Cardiac muscle cell (in vitro differentiated cells and primary cell): ENCODE measurements around the gene DSCAML1. TPM values are rescaled to one million over a fixed set of nuclear protein-coding genes. Genes with fewer than 3 reads are reported as not detected.

Source experiments
- DNase-seq, 2 donors: peaks; one replicate each; pipeline versions ENCODE4 v3.0.0 to v3.0.0-alpha.2; 2010 to 2017; ENCODE audit warnings: low read depth in 1 of 2, low spot score in 1 of 2
- H3K27ac ChIP-seq: fragments of 200-600 bp; sonication (generic); 2 replicates; pipeline ENCODE4 v1.5.1; 2016
- H3K27me3 ChIP-seq: fragments of 200-600 bp; sonication (generic); 2 replicates; pipeline ENCODE4 v1.6.0; 2016; ENCODE audit warnings: control low read depth
- H3K36me3 ChIP-seq: fragments of 200-600 bp; sonication (generic); 2 replicates; pipeline ENCODE4 v1.5.1; 2016; ENCODE audit warnings: control low read depth
- H3K4me1 ChIP-seq: fragments of 200-600 bp; sonication (generic); 2 replicates; pipeline ENCODE4 v1.8.1; 2017; ENCODE audit warnings: low read depth, mild to moderate bottlenecking, mixed run types
- H3K4me3 ChIP-seq: fragments of 200-600 bp; sonication (generic); 2 replicates; pipeline ENCODE4 v1.5.1; 2016; ENCODE audit warnings: mild to moderate bottlenecking
- H3K9me3 ChIP-seq: fragments of 200-600 bp; sonication (generic); 2 replicates; pipeline ENCODE4 v1.5.1; 2017; ENCODE audit warnings: low read depth, mild to moderate bottlenecking, control low read depth
- polyA plus RNA-seq: library from polyadenylated mRNA; unstranded; fragments of >200 nt; fragmentation: Nextera tagmentation; extraction: Ambion mirVana; gene quantifications from 2 replicates; pipeline ENCODE4 v1.2.1, GENCODE V29; 2016
- total RNA-seq: library from RNA; depleted of rRNA; stranded (reverse); fragments of >200 nt; gene quantifications from 2 replicates; pipeline ENCODE4 v1.2.3, GENCODE V29; 2016
- TF ChIP-seq, protein P1 (sequence below): IDR thresholded peaks from 2 replicates; pipeline ENCODE4 v1.5.1; 2012; ENCODE audit warnings: low read depth, mild to moderate bottlenecking, low read length

Gene DSCAML1
- total and polyA plus RNA-seq, 2 experiments from 2014 or later, result 1.8 TPM; not detected in 1

DNA sequence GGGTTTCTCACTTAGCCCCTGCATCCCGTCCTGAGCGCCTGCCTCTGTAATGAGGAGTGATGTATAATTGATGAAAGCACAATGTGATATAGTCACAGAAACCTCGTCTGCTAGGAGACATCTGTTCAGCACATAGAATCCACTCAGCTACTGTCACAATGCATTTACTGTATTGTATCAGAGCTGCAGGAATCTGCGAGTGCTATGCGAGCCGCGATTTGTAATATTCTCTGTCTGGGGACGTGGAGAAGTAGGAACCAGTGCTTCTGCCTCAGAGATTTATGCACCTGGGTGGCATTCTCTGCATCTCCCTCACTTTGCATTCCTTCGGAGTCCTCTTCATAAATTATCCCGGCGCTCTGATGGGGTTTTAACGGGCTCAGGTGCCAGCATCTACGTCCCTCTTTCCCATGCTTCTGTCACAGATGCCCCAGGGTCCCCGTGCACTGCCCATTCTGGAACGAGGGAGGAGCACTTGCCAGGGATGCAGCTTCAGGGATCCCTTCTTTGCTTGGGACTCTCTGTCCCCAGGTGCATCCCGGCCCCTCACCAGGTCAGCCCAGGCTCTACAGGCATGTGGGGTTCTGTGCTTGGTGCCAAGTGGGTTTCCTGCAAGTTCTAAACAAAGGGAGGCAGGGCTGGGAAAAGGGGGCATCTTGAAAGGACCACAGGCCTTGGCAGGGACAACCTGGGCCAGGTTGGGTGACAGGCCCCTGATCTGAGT, 205.5 kb downstream of the DSCAML1 start:
- no peak overlapping the region for H3K4me3 ChIP-seq
- TF ChIP-seq, protein P1, sequence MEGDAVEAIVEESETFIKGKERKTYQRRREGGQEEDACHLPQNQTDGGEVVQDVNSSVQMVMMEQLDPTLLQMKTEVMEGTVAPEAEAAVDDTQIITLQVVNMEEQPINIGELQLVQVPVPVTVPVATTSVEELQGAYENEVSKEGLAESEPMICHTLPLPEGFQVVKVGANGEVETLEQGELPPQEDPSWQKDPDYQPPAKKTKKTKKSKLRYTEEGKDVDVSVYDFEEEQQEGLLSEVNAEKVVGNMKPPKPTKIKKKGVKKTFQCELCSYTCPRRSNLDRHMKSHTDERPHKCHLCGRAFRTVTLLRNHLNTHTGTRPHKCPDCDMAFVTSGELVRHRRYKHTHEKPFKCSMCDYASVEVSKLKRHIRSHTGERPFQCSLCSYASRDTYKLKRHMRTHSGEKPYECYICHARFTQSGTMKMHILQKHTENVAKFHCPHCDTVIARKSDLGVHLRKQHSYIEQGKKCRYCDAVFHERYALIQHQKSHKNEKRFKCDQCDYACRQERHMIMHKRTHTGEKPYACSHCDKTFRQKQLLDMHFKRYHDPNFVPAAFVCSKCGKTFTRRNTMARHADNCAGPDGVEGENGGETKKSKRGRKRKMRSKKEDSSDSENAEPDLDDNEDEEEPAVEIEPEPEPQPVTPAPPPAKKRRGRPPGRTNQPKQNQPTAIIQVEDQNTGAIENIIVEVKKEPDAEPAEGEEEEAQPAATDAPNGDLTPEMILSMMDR, result no peak
- no peaks in the 10 kb centered on the region for H3K9me3 ChIP-seq
- no peaks in the 10 kb centered on the region for H3K4me1 ChIP-seq
- no peaks in the 10 kb centered on the region for H3K36me3 ChIP-seq
- H3K27ac ChIP-seq, result no peak overlapping the region
- DNase-seq, result no peak
- H3K27me3 ChIP-seq, result peaks cover 39% of the 10 kb centered on the region

DNA sequence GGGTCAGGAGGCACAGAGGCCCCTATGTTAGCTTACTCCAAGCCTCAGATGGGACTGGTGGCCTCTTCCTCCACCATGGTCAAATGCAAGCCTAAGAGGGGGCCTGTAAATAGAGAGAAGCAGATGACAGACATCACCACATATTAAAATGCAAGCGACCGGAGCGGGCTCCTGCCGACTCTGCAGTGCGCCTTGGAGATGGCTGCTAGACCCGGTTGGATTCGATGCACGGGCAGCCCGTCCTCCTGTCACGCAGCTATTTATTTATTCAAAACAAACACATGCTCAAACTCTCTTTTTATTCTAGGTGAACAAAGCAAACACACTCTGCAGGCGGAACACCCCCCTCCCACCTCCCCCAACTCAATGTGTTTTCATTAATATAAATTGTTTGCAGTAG, 208.0 kb downstream of the DSCAML1 start:
- H3K36me3 ChIP-seq, result no peaks in the 10 kb centered on the region
- H3K9me3 ChIP-seq, result no peaks in the 10 kb centered on the region
- no peak for DNase-seq
- H3K27me3 ChIP-seq, result peaks cover 50% of the 10 kb centered on the region
- no peak overlapping the region for H3K4me3 ChIP-seq
- H3K27ac ChIP-seq, result no peak overlapping the region
- H3K4me1 ChIP-seq, result no peaks in the 10 kb centered on the region
- TF ChIP-seq, protein P1, result no peak

DNA sequence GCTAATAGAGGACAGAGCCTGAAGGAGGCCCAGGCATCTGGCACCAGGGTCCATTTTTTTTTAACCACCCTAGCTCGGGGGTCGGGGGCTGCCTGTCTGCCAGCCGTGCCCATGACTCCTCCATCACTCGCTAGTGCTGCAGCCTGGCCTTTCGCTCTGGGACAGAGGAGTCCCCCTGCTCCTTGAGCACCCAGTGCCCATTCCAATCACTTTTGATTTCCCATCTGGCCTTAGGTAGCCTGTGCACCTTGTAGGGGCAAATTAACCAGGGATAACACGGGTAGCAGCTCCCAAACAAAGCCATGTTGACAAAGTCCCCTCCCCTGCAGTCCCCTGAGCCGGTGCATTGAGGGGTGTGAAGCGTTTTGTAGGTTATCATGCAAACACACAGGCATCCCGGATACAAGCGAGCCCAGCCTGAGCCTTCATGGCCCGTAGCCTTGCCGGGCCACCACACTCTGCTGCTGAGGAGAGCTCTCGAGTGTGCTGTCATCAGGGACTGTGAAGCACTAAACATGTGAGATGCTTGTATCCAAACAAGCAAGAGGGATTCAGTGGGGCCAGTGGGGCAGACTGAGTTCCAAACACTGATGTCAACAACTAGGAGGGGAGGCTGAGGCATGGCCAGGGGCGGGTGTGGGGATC, 208.7 kb downstream of the DSCAML1 start:
- TF ChIP-seq, protein P1, result no peak
- H3K9me3 ChIP-seq, result no peaks in the 10 kb centered on the region
- no peaks in the 10 kb centered on the region for H3K36me3 ChIP-seq
- H3K27me3 ChIP-seq, result peaks cover 56% of the 10 kb centered on the region
- H3K4me1 ChIP-seq, result no peaks in the 10 kb centered on the region
- no peak overlapping the region for H3K27ac ChIP-seq
- H3K4me3 ChIP-seq, result no peak overlapping the region
- peak in 1 of 2 donors; percentile 75 for DNase-seq

DNA sequence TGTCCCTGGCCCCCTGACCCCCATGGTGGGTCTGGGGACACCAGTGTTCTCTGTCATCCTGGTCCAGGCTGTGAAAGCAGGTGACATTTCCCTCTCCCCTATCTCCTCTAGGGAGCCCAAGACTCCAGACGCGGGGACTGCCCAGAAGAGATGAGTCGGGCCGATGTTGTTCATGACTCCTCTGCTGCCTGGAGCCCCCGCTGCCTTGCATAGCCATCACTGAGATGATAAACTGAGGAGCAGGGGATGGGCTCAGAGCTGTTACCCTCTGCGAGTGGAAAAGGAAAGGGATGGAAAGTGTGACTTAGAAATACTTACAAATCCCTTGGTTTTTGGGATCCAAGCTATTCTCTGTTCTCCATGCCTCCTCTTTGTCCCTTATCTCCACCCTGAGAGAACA, 209.6 kb downstream of the DSCAML1 start:
- H3K27ac ChIP-seq, result no peak overlapping the region
- no peak overlapping the region for H3K4me3 ChIP-seq
- DNase-seq, result no peak
- TF ChIP-seq, protein P1, result no peak
- H3K9me3 ChIP-seq, result no peaks in the 10 kb centered on the region
- peaks cover 60% of the 10 kb centered on the region for H3K27me3 ChIP-seq
- no peaks in the 10 kb centered on the region for H3K36me3 ChIP-seq
- H3K4me1 ChIP-seq, result no peaks in the 10 kb centered on the region

DNA sequence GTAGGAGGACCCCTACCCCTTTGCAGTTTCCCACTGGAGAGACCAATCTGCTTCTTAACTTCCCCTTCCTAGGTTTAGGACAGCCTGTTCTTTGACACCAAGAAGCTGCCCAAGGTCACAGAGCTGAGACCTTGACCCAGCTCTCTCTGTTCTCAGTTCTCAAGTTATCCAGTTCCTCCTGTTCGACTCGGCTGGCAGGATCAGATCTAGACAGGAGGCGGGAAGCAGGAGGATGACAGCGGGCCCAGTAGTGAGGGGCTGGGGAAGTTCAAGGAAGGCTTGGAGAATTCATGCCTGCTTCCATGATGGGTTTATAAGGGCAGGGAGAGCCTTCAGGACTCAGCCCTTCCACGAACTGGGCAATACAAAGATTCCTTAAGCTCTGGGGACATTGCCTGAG, 210.6 kb downstream of the DSCAML1 start:
- Histone ChIP-seq H3K27me3 (peaks cover 65% of the 10 kb centered on the region), H3K4me1 (no peaks in the 10 kb centered on the region), H3K9me3 (no peaks in the 10 kb centered on the region), H3K27ac (no peak overlapping the region), H3K4me3 (no peak overlapping the region), H3K36me3 (no peaks in the 10 kb centered on the region)
- no peak for DNase-seq
- TF ChIP-seq, protein P1, result no peak
